Cardiac muscle cell (in vitro differentiated cells and primary cell): Measurements from ENCODE around the gene SRPK2. TPM values are rescaled to one million over a fixed set of nuclear protein-coding genes. Genes with fewer than 3 reads are reported as not detected.
"Not testable (repeated sequence)": the region's sequence is repeated elsewhere in the genome, so short reads cannot be mapped to it uniquely, and the experiment has no call there.

Experiments
- DNase-seq, 2 donors: peaks; one replicate each; pipeline versions ENCODE4 v3.0.0 to v3.0.0-alpha.2; 2010 to 2017; ENCODE audit warnings: low read depth in 1 of 2, low spot score in 1 of 2
- H3K27ac ChIP-seq: fragments of 200-600 bp; sonication (generic); 2 replicates; pipeline ENCODE4 v1.5.1; 2016
- H3K27me3 ChIP-seq: fragments of 200-600 bp; sonication (generic); 2 replicates; pipeline ENCODE4 v1.6.0; 2016; ENCODE audit warnings: control low read depth
- H3K36me3 ChIP-seq: fragments of 200-600 bp; sonication (generic); 2 replicates; pipeline ENCODE4 v1.5.1; 2016; ENCODE audit warnings: control low read depth
- H3K4me1 ChIP-seq: fragments of 200-600 bp; sonication (generic); 2 replicates; pipeline ENCODE4 v1.8.1; 2017; ENCODE audit warnings: low read depth, mild to moderate bottlenecking, mixed run types
- H3K4me3 ChIP-seq: fragments of 200-600 bp; sonication (generic); 2 replicates; pipeline ENCODE4 v1.5.1; 2016; ENCODE audit warnings: mild to moderate bottlenecking
- H3K9me3 ChIP-seq: fragments of 200-600 bp; sonication (generic); 2 replicates; pipeline ENCODE4 v1.5.1; 2017; ENCODE audit warnings: low read depth, mild to moderate bottlenecking, control low read depth
- CTCF ChIP-seq: IDR thresholded peaks from 2 replicates; pipeline ENCODE4 v1.5.1; 2012; ENCODE audit warnings: low read depth, mild to moderate bottlenecking, low read length
- polyA plus RNA-seq: library from polyadenylated mRNA; unstranded; fragments of >200 nt; fragmentation: Nextera tagmentation; extraction: Ambion mirVana; gene quantifications from 2 replicates; pipeline ENCODE4 v1.2.1, GENCODE V29; 2016
- total RNA-seq: library from RNA; depleted of rRNA; stranded (reverse); fragments of >200 nt; gene quantifications from 2 replicates; pipeline ENCODE4 v1.2.3, GENCODE V29; 2016

Gene SRPK2
- total and polyA plus RNA-seq, 2 experiments from 2014 or later = 35.4 to 37.1 TPM

- H3K27me3 ChIP-seq = no peaks in the 10 kb centered on the region
- no peak for DNase-seq
- H3K36me3 ChIP-seq = no peaks in the 10 kb centered on the region
- peak overlapping the region; percentile 17 for H3K27ac ChIP-seq
- TF ChIP-seq CTCF = no peak
- no peaks in the 10 kb centered on the region for H3K4me1 ChIP-seq
- no peak overlapping the region for H3K4me3 ChIP-seq
- no peaks in the 10 kb centered on the region for H3K9me3 ChIP-seq
Observed at GRCh38 chr7:105339404-105340323, 49.1 kb downstream of the SRPK2 start.

- Histone ChIP-seq H3K36me3 (no peaks in the 10 kb centered on the region), H3K27ac (no peak overlapping the region), H3K4me1 (no peaks in the 10 kb centered on the region), H3K9me3 (no peaks in the 10 kb centered on the region), H3K27me3 (no peaks in the 10 kb centered on the region), H3K4me3 (no peak overlapping the region)
- DNase-seq = no peak
- TF ChIP-seq CTCF = no peak
Observed at GRCh38 chr7:105337529-105337928, 51.2 kb downstream of the SRPK2 start.

GRCh38 chr7:105336009-105336408, 52.7 kb downstream of the SRPK2 start:
- Histone ChIP-seq H3K9me3 (no peaks in the 10 kb centered on the region), H3K27ac (no peak overlapping the region), H3K4me1 (no peaks in the 10 kb centered on the region), H3K36me3 (no peaks in the 10 kb centered on the region), H3K4me3 (no peak overlapping the region), H3K27me3 (no peaks in the 10 kb centered on the region)
- no peak for DNase-seq
- TF ChIP-seq CTCF = peak; percentile 23

- H3K4me1 ChIP-seq, H3K27me3 ChIP-seq, H3K27ac ChIP-seq, H3K4me3 ChIP-seq, H3K36me3 ChIP-seq, H3K9me3 ChIP-seq: not testable (repeated sequence)
- peak in 1 of 2 donors; percentile 42 for DNase-seq
Observed at GRCh38 chr7:105332661-105333060, 56.1 kb downstream of the SRPK2 start.

- H3K36me3 ChIP-seq = no peaks in the 10 kb centered on the region
- no peaks in the 10 kb centered on the region for H3K27me3 ChIP-seq
- no peaks in the 10 kb centered on the region for H3K9me3 ChIP-seq
- TF ChIP-seq CTCF = no peak
- no peak overlapping the region for H3K27ac ChIP-seq
- H3K4me1 ChIP-seq = no peaks in the 10 kb centered on the region
- no peak overlapping the region for H3K4me3 ChIP-seq
- no peak for DNase-seq
Observed at GRCh38 chr7:105330526-105330925, 58.2 kb downstream of the SRPK2 start.

GRCh38 chr7:105327201-105327600, 61.5 kb downstream of the SRPK2 start:
- H3K4me1 ChIP-seq = no peaks in the 10 kb centered on the region
- H3K27ac ChIP-seq = no peak overlapping the region
- H3K9me3 ChIP-seq = no peaks in the 10 kb centered on the region
- TF ChIP-seq CTCF = no peak
- no peaks in the 10 kb centered on the region for H3K36me3 ChIP-seq
- no peaks in the 10 kb centered on the region for H3K27me3 ChIP-seq
- no peak overlapping the region for H3K4me3 ChIP-seq
- no peak for DNase-seq
